ENCODE data around the gene YIF1A.

YIF1A gene

GRCh38 chr11:66263231-66263630 is 25.7 kb downstream of the YIF1A start:
- Histone ChIP-seq H3K36me3 (replicated peaks; ENCODE audit: low read depth, low read length) (peaks cover 25% of the 10 kb centered on the region), H3K4me2 (ENCODE audit: low read length) (no peak overlapping the region), H3K4me3 (ENCODE audit: low read length) (no peak overlapping the region), H3K4me1 (ENCODE audit: low read length) (peaks cover 7% of the 10 kb centered on the region), H2AFZ (ENCODE audit: low read depth, low read length) (no peak overlapping the region), H3K9me3 (ENCODE audit: insufficient read depth, low read length) (no peaks in the 10 kb centered on the region), H3K27ac (ENCODE audit: low read length) (no peak overlapping the region), H4K20me1 (ENCODE audit: insufficient read depth, low read length) (no peaks in the 10 kb centered on the region), H3K79me2 (ENCODE audit: low read length) (peaks cover 11% of the 10 kb centered on the region), H3K27me3 (ENCODE audit: low read depth, low read length) (no peaks in the 10 kb centered on the region), H3K9ac (ENCODE audit: low read length) (no peak overlapping the region)
- TF ChIP-seq EZH2phosphoT487 (IDR thresholded peaks at IDR 0.05; ENCODE audit: low read depth) = no peak
- TF ChIP-seq, protein P1, sequence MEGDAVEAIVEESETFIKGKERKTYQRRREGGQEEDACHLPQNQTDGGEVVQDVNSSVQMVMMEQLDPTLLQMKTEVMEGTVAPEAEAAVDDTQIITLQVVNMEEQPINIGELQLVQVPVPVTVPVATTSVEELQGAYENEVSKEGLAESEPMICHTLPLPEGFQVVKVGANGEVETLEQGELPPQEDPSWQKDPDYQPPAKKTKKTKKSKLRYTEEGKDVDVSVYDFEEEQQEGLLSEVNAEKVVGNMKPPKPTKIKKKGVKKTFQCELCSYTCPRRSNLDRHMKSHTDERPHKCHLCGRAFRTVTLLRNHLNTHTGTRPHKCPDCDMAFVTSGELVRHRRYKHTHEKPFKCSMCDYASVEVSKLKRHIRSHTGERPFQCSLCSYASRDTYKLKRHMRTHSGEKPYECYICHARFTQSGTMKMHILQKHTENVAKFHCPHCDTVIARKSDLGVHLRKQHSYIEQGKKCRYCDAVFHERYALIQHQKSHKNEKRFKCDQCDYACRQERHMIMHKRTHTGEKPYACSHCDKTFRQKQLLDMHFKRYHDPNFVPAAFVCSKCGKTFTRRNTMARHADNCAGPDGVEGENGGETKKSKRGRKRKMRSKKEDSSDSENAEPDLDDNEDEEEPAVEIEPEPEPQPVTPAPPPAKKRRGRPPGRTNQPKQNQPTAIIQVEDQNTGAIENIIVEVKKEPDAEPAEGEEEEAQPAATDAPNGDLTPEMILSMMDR (IDR thresholded peaks at IDR 0.05; ENCODE audit: low read depth, low read length) = no peak

- Histone ChIP-seq H3K9ac (ENCODE audit: low read length) (no peak overlapping the region), H3K79me2 (ENCODE audit: low read length) (peaks cover 16% of the 10 kb centered on the region), H3K4me3 (ENCODE audit: low read length) (no peak overlapping the region), H3K27ac (ENCODE audit: low read length) (no peak overlapping the region), H3K27me3 (ENCODE audit: low read depth, low read length) (no peaks in the 10 kb centered on the region), H3K36me3 (replicated peaks; ENCODE audit: low read depth, low read length) (peaks cover 25% of the 10 kb centered on the region), H2AFZ (ENCODE audit: low read depth, low read length) (no peak overlapping the region), H3K9me3 (ENCODE audit: insufficient read depth, low read length) (no peaks in the 10 kb centered on the region), H3K4me1 (ENCODE audit: low read length) (peaks cover 7% of the 10 kb centered on the region), H3K4me2 (ENCODE audit: low read length) (no peak overlapping the region), H4K20me1 (ENCODE audit: insufficient read depth, low read length) (no peaks in the 10 kb centered on the region)
- no peak for TF ChIP-seq EZH2phosphoT487 (IDR thresholded peaks at IDR 0.05; ENCODE audit: low read depth)
- TF ChIP-seq, protein P1 (IDR thresholded peaks at IDR 0.05; ENCODE audit: low read depth, low read length) = no peak
Observed at GRCh38 chr11:66262696-66263095, 26.2 kb downstream of the YIF1A start.

DNA sequence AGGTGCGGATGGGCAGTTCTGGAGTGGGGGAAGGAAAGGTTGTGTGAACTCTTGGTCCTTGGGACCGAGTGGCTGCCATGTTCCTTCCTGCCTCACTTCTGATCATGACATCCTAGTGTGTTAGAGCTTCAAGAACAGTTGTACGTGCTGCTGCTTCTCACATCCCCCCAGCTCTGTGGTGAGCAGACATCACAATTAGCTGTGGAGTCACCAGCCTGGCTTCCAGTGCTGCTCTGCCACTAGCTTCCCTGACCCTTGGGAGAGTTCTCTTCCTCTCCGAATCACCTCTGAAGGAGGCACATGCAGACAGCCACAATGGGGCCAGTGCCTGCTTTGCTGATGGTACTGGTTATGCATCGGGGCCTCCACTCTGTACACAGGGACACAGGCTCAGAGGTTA is 26.8 kb downstream of the YIF1A start:
- Histone ChIP-seq H4K20me1 (ENCODE audit: insufficient read depth, low read length) (no peaks in the 10 kb centered on the region), H3K79me2 (ENCODE audit: low read length) (peaks cover 17% of the 10 kb centered on the region), H3K27ac (ENCODE audit: low read length) (no peak overlapping the region), H3K4me3 (ENCODE audit: low read length) (no peak overlapping the region), H3K27me3 (ENCODE audit: low read depth, low read length) (no peaks in the 10 kb centered on the region), H3K9ac (ENCODE audit: low read length) (no peak overlapping the region), H2AFZ (ENCODE audit: low read depth, low read length) (no peak overlapping the region), H3K36me3 (replicated peaks; ENCODE audit: low read depth, low read length) (peaks cover 25% of the 10 kb centered on the region), H3K4me2 (ENCODE audit: low read length) (no peak overlapping the region), H3K4me1 (ENCODE audit: low read length) (peaks cover 7% of the 10 kb centered on the region), H3K9me3 (ENCODE audit: insufficient read depth, low read length) (no peaks in the 10 kb centered on the region)
- TF ChIP-seq, protein P1 (IDR thresholded peaks at IDR 0.05; ENCODE audit: low read depth, low read length) = no peak
- TF ChIP-seq EZH2phosphoT487 (IDR thresholded peaks at IDR 0.05; ENCODE audit: low read depth) = no peak

GRCh38 chr11:66261578-66261977 is 27.4 kb downstream of the YIF1A start:
- Histone ChIP-seq H3K36me3 (replicated peaks; ENCODE audit: low read depth, low read length) (peaks cover 25% of the 10 kb centered on the region), H3K4me1 (ENCODE audit: low read length) (peaks cover 7% of the 10 kb centered on the region), H3K9ac (ENCODE audit: low read length) (no peak overlapping the region), H3K9me3 (ENCODE audit: insufficient read depth, low read length) (no peaks in the 10 kb centered on the region), H4K20me1 (ENCODE audit: insufficient read depth, low read length) (no peaks in the 10 kb centered on the region), H3K79me2 (ENCODE audit: low read length) (peaks cover 17% of the 10 kb centered on the region), H3K27me3 (ENCODE audit: low read depth, low read length) (no peaks in the 10 kb centered on the region), H3K27ac (ENCODE audit: low read length) (no peak overlapping the region), H2AFZ (ENCODE audit: low read depth, low read length) (no peak overlapping the region), H3K4me2 (ENCODE audit: low read length) (no peak overlapping the region), H3K4me3 (ENCODE audit: low read length) (no peak overlapping the region)
- TF ChIP-seq, protein P1 (IDR thresholded peaks at IDR 0.05; ENCODE audit: low read depth, low read length) = no peak
- TF ChIP-seq EZH2phosphoT487 (IDR thresholded peaks at IDR 0.05; ENCODE audit: low read depth) = no peak

Data from OCI-LY3 (cell line).